HepG2 (cell line): ENCODE results near the gene PXMP2. TPM values are rescaled to one million over a fixed set of nuclear protein-coding genes. Genes with fewer than 3 reads are reported as not detected.

Experiments used
- ATAC-seq: fragments of 200-7000 bp; cut with Tn5 transposase; 3 replicates; pipeline ENCODE4 v1.9.1; 2020; ENCODE audit warnings: mild to moderate bottlenecking, moderate library complexity
- BruUV-seq: library from RNA; stranded (reverse); fragments of 400-500 nt; replicated peaks from 2 replicates; lab custom pipeline; 2021; lab: Mats Ljungman, UMichigan
- CTCF ChIA-PET: fragments of 300-600 bp; formaldehyde crosslinking; extraction: SDS; loops from one replicate; lab custom pipeline; 2021; ENCODE audit warnings: low total read pairs, inconsistent platforms, low intra/inter-chr PET ratio; lab: Yijun Ruan, JAX
- POLR2A ChIA-PET: fragments of 350-600 bp; sonication (Branson Sonifier 250); formaldehyde crosslinking; loops from one replicate; lab custom pipeline; 2020; ENCODE audit warnings: antibody characterized with exemption, inconsistent platforms; lab: Yijun Ruan, JAX
- DNase-seq: peaks from one replicate; pipeline ENCODE4 v3.0.0-alpha.2; 2015; ENCODE audit warnings: low spot score
- FAIRE-seq: peaks from 3 replicates; lab custom pipeline; 2011; peaks lifted over from hg19 to GRCh38; lab: Jason Lieb, UNC
- H2AFZ ChIP-seq: one replicate; pipeline ENCODE4 v1.6.1; 2011; ENCODE audit warnings: low read length, inconsistent platforms
- H3K27ac ChIP-seq: fragments of 300-600 bp; 3 replicates; pipeline ENCODE4 v1.8.0; 2011; ENCODE audit warnings: mixed run types, mild to moderate bottlenecking, mixed read lengths, low read length, inconsistent platforms; ENCODE audit not compliant: insufficient read depth; ENCODE audit errors: extremely low read length
- H3K27me3 ChIP-seq, 2 experiments: fragments of 200-600 bp in 1 of 2; 2 replicates in 1 of 2; 3 replicates in 1 of 2; pipeline versions ENCODE4 v1.6.0 to v1.8.0; 2011; ENCODE audit warnings: low read length in 2 of 2, mild to moderate bottlenecking in 2 of 2, moderate library complexity in 2 of 2, inconsistent platforms in 1 of 2; ENCODE audit not compliant: insufficient read depth in 2 of 2, control insufficient read depth in 1 of 2
- H3K36me3 ChIP-seq, 2 experiments: fragments of 200-600 bp in 1 of 2; replicated peaks in 1 of 2; 2 replicates in 1 of 2; 3 replicates in 1 of 2; pipeline versions ENCODE4 v1.5.1 to v1.8.0; 2011; ENCODE audit warnings: low read length in 2 of 2, inconsistent platforms in 1 of 2; ENCODE audit not compliant: insufficient read depth in 2 of 2, control insufficient read depth in 1 of 2
- H3K4me1 ChIP-seq: 2 replicates; pipeline ENCODE4 v1.5.1; 2012; ENCODE audit warnings: low read length, inconsistent platforms; ENCODE audit not compliant: insufficient read depth
- H3K4me2 ChIP-seq: 2 replicates; pipeline ENCODE4 v1.6.0; 2011; ENCODE audit warnings: low read depth, low read length, inconsistent platforms
- H3K4me3 ChIP-seq, 3 experiments: fragments of 200-600 bp in 1 of 3; sonication (generic), shearing (Covaris generic) in 1 of 3; replicated peaks in 1 of 3; 2 replicates each; pipeline ENCODE4 v1.5.1; 2011 to 2016; ENCODE audit warnings: low read length in 3 of 3, inconsistent platforms in 2 of 3, low read depth in 2 of 3, mild to moderate bottlenecking in 2 of 3, control low read depth in 1 of 3, mixed read lengths in 1 of 3; ENCODE audit not compliant: insufficient read depth in 1 of 3
- H3K79me2 ChIP-seq: one replicate; pipeline ENCODE4 v1.6.1; 2011; ENCODE audit warnings: low read length, inconsistent platforms; ENCODE audit not compliant: insufficient read depth
- H3K9ac ChIP-seq: 2 replicates; pipeline ENCODE4 v1.6.0; 2011; ENCODE audit warnings: mild to moderate bottlenecking, low read depth, low read length, inconsistent platforms; ENCODE audit not compliant: insufficient read depth
- H3K9me3 ChIP-seq: 2 replicates; pipeline ENCODE4 v1.5.1; 2012; ENCODE audit warnings: mild to moderate bottlenecking, low read length
- H4K20me1 ChIP-seq: 2 replicates; pipeline ENCODE4 v1.6.0; 2011; ENCODE audit warnings: inconsistent platforms, mild to moderate bottlenecking, low read length, moderate library complexity; ENCODE audit not compliant: insufficient read depth
- AGO2 ChIP-seq: fragments of 200-400 bp; formaldehyde crosslinking; optimal IDR thresholded peaks from 2 replicates; pipeline ENCODE3; 2017; ENCODE audit warnings: mild to moderate bottlenecking, low read depth, low read length, moderate library complexity
- FOXO1 ChIP-seq: sonication (generic); formaldehyde crosslinking; IDR thresholded peaks from 2 replicates; pipeline ENCODE4 v1.4.0; 2020; ENCODE audit warnings: missing genetic modification reagents
- HMG20A ChIP-seq: IDR thresholded peaks from 2 replicates; pipeline ENCODE4 v1.6.1; 2016; ENCODE audit warnings: borderline replicate concordance
- KLF15 ChIP-seq: sonication (generic); formaldehyde crosslinking; IDR thresholded peaks from 2 replicates; pipeline ENCODE4 v1.8.1; 2023; ENCODE audit warnings: borderline replicate concordance, mild to moderate bottlenecking, inconsistent platforms, missing genetic modification reagents, mixed read lengths
- MYPOP ChIP-seq: sonication (generic); formaldehyde crosslinking; IDR thresholded peaks from 2 replicates; pipeline ENCODE4 v1.8.1; 2023; ENCODE audit warnings: mild to moderate bottlenecking, moderate library complexity, missing genetic modification reagents
- NCOA5 ChIP-seq: sonication (generic); formaldehyde crosslinking; IDR thresholded peaks from 2 replicates; pipeline ENCODE4 v1.4.0; 2020; ENCODE audit warnings: missing genetic modification reagents
- POGK ChIP-seq: sonication (generic); formaldehyde crosslinking; conservative IDR thresholded peaks from 2 replicates; pipeline ENCODE4 v1.8.0; 2022; ENCODE audit warnings: mild to moderate bottlenecking, moderate library complexity, missing genetic modification reagents
- ZBTB46 ChIP-seq: sonication (generic); formaldehyde crosslinking; IDR thresholded peaks from 2 replicates; pipeline ENCODE4 v1.4.0; 2020; ENCODE audit warnings: mild to moderate bottlenecking, missing genetic modification reagents, borderline replicate concordance
- ZNF3 ChIP-seq: IDR thresholded peaks from 2 replicates; pipeline ENCODE4 v1.7.0; 2017; ENCODE audit warnings: inconsistent platforms
- ZNF326 ChIP-seq: sonication (generic); formaldehyde crosslinking; IDR thresholded peaks from 2 replicates; pipeline ENCODE4 v1.4.0; 2020; ENCODE audit warnings: missing genetic modification reagents, borderline replicate concordance
- ZNF580 ChIP-seq: IDR thresholded peaks from 2 replicates; pipeline ENCODE4 v1.6.1; 2016; ENCODE audit warnings: low read depth, borderline replicate concordance
- WGBS: methylation state at CpG from one replicate; pipeline ENCODE4 v1.1.6; 2017; ENCODE audit warnings: low lambda C conversion rate; 5-methylcytosine and 5-hydroxymethylcytosine counted together
- in situ Hi-C: cut with HindIII; loops from 2 replicates; pipeline ENCODE4 v1.10.0; 2017; ENCODE audit warnings: low pct_unique_long_range_greater_than_20kb; ENCODE audit not compliant: extremely low pct_ligation_motif_present
- intact Hi-C: fragments of 100-400 bp; cut with micrococcal nuclease; formaldehyde crosslinking; loops from one replicate; pipeline ENCODE4 v1.10.0; 2022; ENCODE audit not compliant: unreplicated experiment
- polyA plus RNA-seq, 8 experiments: library from polyadenylated mRNA; depleted of rRNA in 3 of 8; stranded (reverse) in 7 of 8; unstranded in 1 of 8; fragments of >200 nt; fragmentation: Illumina TruSeq in 4 of 8; extraction: Trizol in 4 of 8; gene quantifications; 2 replicates each; pipeline versions ENCODE4 v1.2.1 to v1.2.3, GENCODE V29; 2011 to 2016; ENCODE audit warnings: low read depth in 4 of 8, missing spikeins in 1 of 8, mixed read lengths in 1 of 8; ENCODE audit not compliant: insufficient read depth in 1 of 8
- total RNA-seq, 5 experiments: library from RNA; depleted of rRNA; stranded (reverse); fragments of >200 nt; fragmentation: Illumina TruSeq; extraction: Trizol; gene quantifications; 2 replicates each; pipeline ENCODE4 v1.2.3, GENCODE V29; 2016; ENCODE audit warnings: low read depth in 1 of 5

Gene PXMP2
- total and polyA plus RNA-seq, 2 of the 13 experiments (the other 11 are each of a cell fraction or from before 2014, with no cell fraction given): 25.5 to 42.9 TPM

GRCh38 chr12:132665794-132666193, 21.6 kb upstream of the PXMP2 start (continued):
- no peak for TF ChIP-seq POGK (CRISPR knock-in tag)
- TF ChIP-seq ZNF326 (CRISPR knock-in tag): no peak
- TF ChIP-seq ZBTB46 (CRISPR knock-in tag): no peak

- Histone ChIP-seq H3K4me3 (no peak overlapping the region), H3K27me3 (no peaks in the 10 kb centered on the region), H3K27ac (no peak overlapping the region), H4K20me1 (no peaks in the 10 kb centered on the region), H3K36me3 (peaks cover 41 to 76% of the 10 kb centered on the region in 2 experiments; a peak in 4 of 5 replicates), H3K9ac (no peak overlapping the region), H3K4me2 (no peak overlapping the region), H3K79me2 (no peaks in the 10 kb centered on the region), H2AFZ (no peak overlapping the region), H3K4me1 (no peaks in the 10 kb centered on the region), H3K9me3 (no peaks in the 10 kb centered on the region)
- ATAC-seq: no peak
- FAIRE-seq: no peak
- DNase-seq: no peak
- intact Hi-C loops (no loop called here), in situ Hi-C loops (no loop called here)
- POLR2A ChIA-PET: no interaction called here
- TF ChIP-seq NCOA5: no peak
- no peak for TF ChIP-seq ZNF580 (CRISPR knock-in tag)
- no peak for TF ChIP-seq HMG20A (CRISPR knock-in tag)
- TF ChIP-seq FOXO1: no peak
- no peak for TF ChIP-seq KLF15
- TF ChIP-seq ZNF3: no peak
- TF ChIP-seq AGO2: peak; percentile 10
- no peak for TF ChIP-seq MYPOP (CRISPR knock-in tag)
- CTCF ChIA-PET: no interaction called here
- BruUV-seq: no TSS peak
- 96% methylated on average over 29 of the region's 30 CpGs for WGBS
Measured at GRCh38 chr12:132668191-132669088, 18.9 kb upstream of the PXMP2 start.
